H4 (cell line): Measurements from ENCODE around the gene CLIC2. TPM values are rescaled to one million over a fixed set of nuclear protein-coding genes. Genes with fewer than 3 reads are reported as not detected.
"Not testable (repeated sequence)": the region's sequence is repeated elsewhere in the genome, so short reads cannot be mapped to it uniquely, and the experiment has no call there.

ENCODE experiments used
- DNase-seq: peaks from one replicate; pipeline ENCODE4 v3.0.0-alpha.2; 2015; ENCODE audit warnings: low spot score
- total RNA-seq: library from RNA; depleted of rRNA; stranded (reverse); fragments of >200 nt; shearing (Covaris generic); gene quantifications from 2 replicates; pipeline ENCODE4 v1.2.3, GENCODE V29; 2014; rRNA removed

The CLIC2 gene
- 31.6 and 44.7 TPM in 2 replicates for total RNA-seq

- peak; percentile 95 for DNase-seq
Observed at GRCh38 chrX:155334486-155335336, at the start of gene CLIC2. TSS of gene CLIC2 (minus strand) at chrX:155334614. CDS start at chrX:155334427, 187 bp downstream.

GRCh38 chrX:155382529-155382967, 48.1 kb upstream of the CLIC2 start:
- DNase-seq: not testable (repeated sequence)

GRCh38 chrX:155381843-155382528, 47.6 kb upstream of the CLIC2 start, which contains the start of gene F8A2:
TSS of gene F8A2 (plus strand) at chrX:155382095. CDS start at chrX:155382115, 20 bp downstream.
- not testable (repeated sequence) for DNase-seq

- DNase-seq: not testable (repeated sequence)
Observed at GRCh38 chrX:155379802-155380201, 45.4 kb upstream of the CLIC2 start.

GRCh38 chrX:155373777-155374458, 39.5 kb upstream of the CLIC2 start:
- not testable (repeated sequence) for DNase-seq

- not testable (repeated sequence) for DNase-seq
Observed at GRCh38 chrX:155363712-155364111, 29.3 kb upstream of the CLIC2 start.

GRCh38 chrX:155349448-155349847, 15.0 kb upstream of the CLIC2 start:
- not testable (repeated sequence) for DNase-seq

- DNase-seq: not testable (repeated sequence)
Observed at GRCh38 chrX:155345689-155346088, 11.3 kb upstream of the CLIC2 start.

- DNase-seq: not testable (repeated sequence)
Observed at GRCh38 chrX:155335337-155335712, 911 bp upstream of the CLIC2 start.

- no peak for DNase-seq
Observed at GRCh38 chrX:155333544-155334100, 792 bp downstream of the CLIC2 start.

- DNase-seq: no peak
Observed at GRCh38 chrX:155330992-155331391, 3.4 kb downstream of the CLIC2 start.

GRCh38 chrX:155329293-155329692, 5.1 kb downstream of the CLIC2 start:
- DNase-seq: no peak

GRCh38 chrX:155326610-155327009, 7.8 kb downstream of the CLIC2 start:
- DNase-seq: no peak

GRCh38 chrX:155314260-155314659, 20.2 kb downstream of the CLIC2 start:
- DNase-seq: no peak

GRCh38 chrX:155313766-155314165, 20.6 kb downstream of the CLIC2 start:
- DNase-seq: peak; percentile 67

GRCh38 chrX:155293771-155294170, 40.6 kb downstream of the CLIC2 start:
- no peak for DNase-seq

GRCh38 chrX:155279873-155280272, 54.5 kb downstream of the CLIC2 start:
- no peak for DNase-seq

- DNase-seq: no peak
Observed at GRCh38 chrX:155270969-155271368, 63.4 kb downstream of the CLIC2 start.

- not testable (repeated sequence) for DNase-seq
Observed at GRCh38 chrX:155267995-155268394, 66.4 kb downstream of the CLIC2 start.

- DNase-seq: no peak
Observed at GRCh38 chrX:155266439-155266838, 68.0 kb downstream of the CLIC2 start.

- DNase-seq: peak; percentile 67
Observed at GRCh38 chrX:155263854-155264628, 70.4 kb downstream of the CLIC2 start, which contains the start of gene RAB39B. TSS of gene RAB39B (minus strand) at chrX:155264491. CDS start at chrX:155264288, 203 bp downstream.
